Lower leg skin (tissue), 4 donors: ENCODE measurements around the gene NOX3. TPM values are rescaled to one million over a fixed set of nuclear protein-coding genes. Genes with fewer than 3 reads are reported as not detected.

Source experiments
- DNase-seq, 2 donors: peaks; one replicate each; pipeline ENCODE4 v3.0.0-alpha.2; 2019; ENCODE audit warnings: low spot score in 2 of 2
- H3K4me3 ChIP-seq: fragments of 200-600 bp; sonication (generic); 2 replicates; pipeline ENCODE4 v1.5.1; 2017; ENCODE audit warnings: mild to moderate bottlenecking, low read depth; ENCODE audit not compliant: poor library complexity, severe bottlenecking
- CTCF ChIP-seq, 3 donors: fragments of 450-650 bp; IDR thresholded peaks; one replicate each; pipeline ENCODE4 v1.5.1; 2016; ENCODE audit warnings: antibody characterized with exemption in 3 of 3, mild to moderate bottlenecking in 3 of 3, moderate library complexity in 2 of 3
- POLR2A ChIP-seq, 2 donors: fragments of 450-650 bp; IDR thresholded peaks; one replicate each; pipeline ENCODE4 v1.6.1; 2016 to 2017; ENCODE audit warnings: antibody characterized with exemption in 2 of 2, mild to moderate bottlenecking in 1 of 2, moderate library complexity in 1 of 2
- WGBS, 2 donors: methylation state at CpG; one replicate each; pipeline ENCODE4 v1.1.5; 2018; 5-methylcytosine and 5-hydroxymethylcytosine counted together
- intact Hi-C: fragments of 100-400 bp; cut with DNase I; formaldehyde crosslinking; loops from one replicate; pipeline ENCODE4 v1.15.0; 2023; ENCODE audit warnings: low total_unique reads
- total RNA-seq, 4 donors: library from RNA; depleted of rRNA; stranded (reverse); fragments of >200 nt; gene quantifications; one replicate each; pipeline ENCODE4 v1.1.0, GENCODE V29; 2016

The NOX3 gene
- total RNA-seq, 4 donors from 2014 or later = not detected

GRCh38 chr6:155447949-155448348, 7.7 kb downstream of the NOX3 start:
- no peak overlapping the region for H3K4me3 ChIP-seq
- no peak for TF ChIP-seq POLR2A (IDR thresholded peaks at IDR 0.05)
- no peak for TF ChIP-seq CTCF (IDR thresholded peaks at IDR 0.05)
- DNase-seq = no peak
- intact Hi-C loops = no loop called here

- TF ChIP-seq CTCF (IDR thresholded peaks at IDR 0.05) (no peak), POLR2A (IDR thresholded peaks at IDR 0.05) (no peak)
- WGBS, 2 donors = 81 to 83% methylated on average over 9 of the region's 9 CpGs
- intact Hi-C loops = no loop called here
Observed at GRCh38 chr6:155444952-155445903, 10.4 kb downstream of the NOX3 start.

GRCh38 chr6:155444120-155444917, 11.3 kb downstream of the NOX3 start:
- intact Hi-C loops = no loop called here
- no peak overlapping the region for H3K4me3 ChIP-seq
- TF ChIP-seq CTCF (IDR thresholded peaks at IDR 0.05) (no peak), POLR2A (IDR thresholded peaks at IDR 0.05) (no peak)
- no peak for DNase-seq
- 88% methylated on average over 9 of the region's 9 CpGs for WGBS, 2 donors

More at GRCh38 chr6:155444952-155445903, 10.4 kb downstream of the NOX3 start:
- no peak for DNase-seq
- no peak overlapping the region for H3K4me3 ChIP-seq

- H3K4me3 ChIP-seq = no peak overlapping the region
- DNase-seq = no peak
- intact Hi-C loops = no loop called here
- TF ChIP-seq POLR2A (IDR thresholded peaks at IDR 0.05) (no peak), CTCF (IDR thresholded peaks at IDR 0.05) (no peak)
- 72 to 75% methylated on average over 9 of the region's 9 CpGs for WGBS, 2 donors
Observed at GRCh38 chr6:155443168-155443567, 12.5 kb downstream of the NOX3 start.

- no peak for TF ChIP-seq CTCF (IDR thresholded peaks at IDR 0.05)
- no peak for TF ChIP-seq POLR2A (IDR thresholded peaks at IDR 0.05)
- no peak for DNase-seq
- intact Hi-C loops = no loop called here
- H3K4me3 ChIP-seq = no peak overlapping the region
- 48 to 66% methylated on average over 5 of the region's 5 CpGs for WGBS, 2 donors
Observed at GRCh38 chr6:155442562-155442961, 13.1 kb downstream of the NOX3 start.
